NOMO-1 treated with DMSO at 0.1 percent for 48 hours (cell line): ENCODE measurements around the gene TMEM178B.

Source experiments
- DNase-seq: peaks from one replicate; lab custom pipeline; 2025; ENCODE audit not compliant: unreplicated experiment; lab: John Stamatoyannopoulos, UW

The TMEM178B gene

GRCh38 chr7:141415999-141416398 lies 342.1 kb downstream of the TMEM178B start:
- DNase-seq, result no peak

- DNase-seq, result no peak
Observed at GRCh38 chr7:141416650-141417270, 342.9 kb downstream of the TMEM178B start.

- no peak for DNase-seq
Observed at GRCh38 chr7:141417506-141417905, 343.6 kb downstream of the TMEM178B start.

- no peak for DNase-seq
Observed at GRCh38 chr7:141418066-141418465, 344.2 kb downstream of the TMEM178B start.

- no peak for DNase-seq
Observed at GRCh38 chr7:141421306-141421705, 347.4 kb downstream of the TMEM178B start.

GRCh38 chr7:141427134-141427533 lies 353.3 kb downstream of the TMEM178B start:
- no peak for DNase-seq

GRCh38 chr7:141430455-141431139 lies 356.7 kb downstream of the TMEM178B start:
- DNase-seq, result no peak

- no peak for DNase-seq
Observed at GRCh38 chr7:141431140-141431479, 357.2 kb downstream of the TMEM178B start.

- no peak for DNase-seq
Observed at GRCh38 chr7:141431711-141432110, 357.8 kb downstream of the TMEM178B start.

GRCh38 chr7:141433698-141434097 lies 359.8 kb downstream of the TMEM178B start:
- no peak for DNase-seq

- no peak for DNase-seq
Observed at GRCh38 chr7:141436139-141436538, 362.3 kb downstream of the TMEM178B start.

GRCh38 chr7:141436575-141437075 lies 362.8 kb downstream of the TMEM178B start:
- no peak for DNase-seq

- no peak for DNase-seq
Observed at GRCh38 chr7:141439164-141439563, 365.3 kb downstream of the TMEM178B start.

GRCh38 chr7:141439776-141440175 lies 365.9 kb downstream of the TMEM178B start:
- no peak for DNase-seq

GRCh38 chr7:141441837-141442627 lies 368.2 kb downstream of the TMEM178B start:
- DNase-seq, result no peak

- no peak for DNase-seq
Observed at GRCh38 chr7:141442781-141443180, 368.9 kb downstream of the TMEM178B start.

- DNase-seq, result no peak
Observed at GRCh38 chr7:141444961-141445360, 371.1 kb downstream of the TMEM178B start.

GRCh38 chr7:141451232-141451631 lies 377.4 kb downstream of the TMEM178B start:
- no peak for DNase-seq

GRCh38 chr7:141452911-141453310 lies 379.0 kb downstream of the TMEM178B start:
- no peak for DNase-seq

- no peak for DNase-seq
Observed at GRCh38 chr7:141454338-141454737, 380.5 kb downstream of the TMEM178B start.

GRCh38 chr7:141455723-141456122 lies 381.9 kb downstream of the TMEM178B start:
- DNase-seq, result no peak

GRCh38 chr7:141456298-141456697 lies 382.4 kb downstream of the TMEM178B start:
- DNase-seq, result no peak
